ENCODE data around the gene RAP2A.

- TF ChIP-seq CTCF (IDR thresholded peaks at IDR 0.05) (no peak), POLR2A (IDR thresholded peaks at IDR 0.05) (no peak)
Measured at GRCh38 chr13:97483465-97483864, 49.5 kb downstream of the RAP2A start.

All from uterus (tissue), 2 donors.